Esophagus mucosa (tissue), 1 donor: ENCODE data around the gene ITPR3. TPM values are rescaled to one million over a fixed set of nuclear protein-coding genes. Genes with fewer than 3 reads are reported as not detected.

Source experiments
- ATAC-seq: fragments of 200-7000 bp; cut with Tn5 transposase; one replicate; pipeline ENCODE4 v1.9.1; 2020
- total RNA-seq: library from RNA; stranded (reverse); gene quantifications from one replicate; pipeline ENCODE4 v1.2.4, GENCODE V29; 2023
- donor health status: DM: yes; HTN: yes; CAD: no.

ITPR3 gene
- total RNA-seq, 1 donor from 2014 or later = 23.7 TPM

DNA sequence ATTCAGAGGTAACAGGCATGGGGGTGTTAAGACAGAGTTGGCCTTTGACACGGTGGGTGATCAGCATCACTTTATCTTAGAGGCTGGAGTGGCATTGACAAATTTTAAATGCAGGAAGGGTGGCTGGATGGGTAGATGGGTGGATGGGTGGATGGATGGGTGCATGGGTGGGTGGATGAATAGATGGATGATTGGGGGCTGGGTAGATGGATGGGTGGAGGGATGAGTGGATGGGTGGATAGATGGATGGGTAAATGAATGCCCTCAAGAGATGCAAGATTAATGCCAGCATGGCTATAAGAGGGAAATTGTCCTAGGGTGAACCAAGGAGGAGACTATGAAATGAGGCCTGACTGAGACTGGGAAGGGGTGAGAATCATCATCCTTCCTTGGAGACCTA is 18.4 kb downstream of the ITPR3 start:
- no peak for ATAC-seq

DNA sequence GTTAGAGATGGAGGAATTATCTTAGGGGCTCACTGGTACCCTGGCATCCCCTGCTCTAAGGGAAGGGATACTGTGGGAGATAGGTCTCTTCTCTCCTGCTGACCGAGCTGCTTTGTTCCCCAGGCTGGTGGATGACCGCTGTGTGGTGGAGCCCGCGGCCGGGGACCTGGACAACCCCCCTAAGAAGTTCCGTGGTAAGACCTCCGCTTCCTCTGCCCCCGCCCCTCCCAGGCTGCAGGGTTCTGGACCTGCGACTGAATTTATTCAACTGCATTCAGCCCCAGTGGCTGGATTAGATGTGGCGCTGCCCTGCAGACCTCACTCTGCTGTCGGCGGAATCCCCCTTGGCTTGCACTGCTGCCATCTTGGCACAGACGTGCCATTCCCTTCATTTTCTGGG is 19.2 kb downstream of the ITPR3 start:
- ATAC-seq = no peak

DNA sequence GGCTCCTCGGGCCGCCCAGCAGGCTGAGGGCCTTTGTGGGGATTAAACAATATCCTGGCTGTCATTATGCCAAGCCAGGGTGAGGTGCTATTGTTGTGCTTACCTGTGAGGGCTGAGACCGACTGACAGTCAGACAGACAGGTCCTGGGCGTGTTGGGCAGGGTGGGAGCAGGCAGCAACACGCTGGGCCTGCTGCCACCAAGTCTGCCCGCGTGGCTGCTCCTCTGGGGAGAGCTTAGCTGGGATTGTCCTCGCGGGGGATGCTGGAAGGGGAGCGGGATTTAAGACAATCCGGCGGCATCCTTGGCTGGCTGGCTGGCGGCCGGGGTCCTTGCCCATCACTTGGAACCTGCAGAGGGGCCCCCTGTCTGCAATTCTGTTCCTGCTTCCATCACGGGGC is 20.0 kb downstream of the ITPR3 start:
- peak; percentile 95 for ATAC-seq

DNA sequence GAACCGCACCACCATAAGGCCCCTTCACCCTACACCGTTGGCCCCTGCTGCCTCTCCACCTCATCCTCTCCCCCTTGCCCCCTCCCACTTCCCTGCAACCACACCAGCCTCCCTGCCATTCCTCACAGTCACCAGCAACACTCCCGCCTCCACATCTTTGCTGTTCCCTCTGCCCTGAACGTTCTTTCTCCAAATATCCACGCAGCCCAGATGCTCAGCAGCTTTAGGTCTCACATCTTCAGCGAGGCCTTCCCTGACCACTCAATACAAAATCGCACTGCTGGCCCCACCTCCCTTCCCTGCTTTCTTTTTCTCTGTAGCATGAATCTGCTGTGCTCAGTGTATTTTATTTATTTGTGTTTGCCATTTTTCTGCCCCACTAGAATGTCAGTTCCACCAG is 20.5 kb downstream of the ITPR3 start:
- peak; percentile 7 for ATAC-seq

DNA sequence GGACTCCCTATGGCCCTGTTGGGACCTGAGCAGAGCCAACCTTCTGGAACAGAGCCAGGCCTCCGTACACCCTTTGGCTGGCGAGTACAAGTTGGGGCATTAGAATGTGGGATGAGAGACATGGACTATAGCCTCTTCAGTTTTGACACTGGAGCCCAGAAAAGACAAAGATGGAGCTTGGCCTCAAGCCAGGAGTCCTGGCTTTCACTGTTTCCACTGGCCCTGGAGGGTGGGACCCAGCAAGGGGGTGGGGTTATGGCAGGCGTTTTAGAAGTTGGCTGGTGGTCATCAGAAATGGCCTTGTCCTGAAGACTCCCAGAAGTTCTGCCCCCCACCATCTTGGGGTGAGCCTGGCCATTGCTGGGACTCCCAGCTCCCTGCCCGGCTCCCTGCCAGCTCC is 21.8 kb downstream of the ITPR3 start:
- no peak for ATAC-seq

DNA sequence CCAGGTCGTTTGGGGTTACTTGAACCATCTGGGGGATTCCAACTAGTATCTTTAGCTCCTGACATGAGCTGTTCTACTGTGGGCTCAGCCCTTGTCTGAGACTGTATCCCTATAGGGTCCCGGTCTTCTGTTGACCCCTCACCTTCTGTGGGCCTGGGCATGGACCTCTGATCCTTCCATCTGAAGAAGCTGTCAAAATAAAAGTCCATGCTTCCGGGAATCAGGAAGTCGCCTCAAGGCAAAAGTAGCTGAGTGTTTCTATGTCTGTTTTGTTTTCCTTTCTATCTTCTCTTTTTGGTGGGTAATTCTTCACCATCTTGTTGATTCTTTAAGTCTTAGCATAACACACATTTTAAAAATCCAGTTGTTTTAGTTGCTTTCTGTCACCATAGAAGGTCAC is 30.3 kb downstream of the ITPR3 start:
- no peak for ATAC-seq

DNA sequence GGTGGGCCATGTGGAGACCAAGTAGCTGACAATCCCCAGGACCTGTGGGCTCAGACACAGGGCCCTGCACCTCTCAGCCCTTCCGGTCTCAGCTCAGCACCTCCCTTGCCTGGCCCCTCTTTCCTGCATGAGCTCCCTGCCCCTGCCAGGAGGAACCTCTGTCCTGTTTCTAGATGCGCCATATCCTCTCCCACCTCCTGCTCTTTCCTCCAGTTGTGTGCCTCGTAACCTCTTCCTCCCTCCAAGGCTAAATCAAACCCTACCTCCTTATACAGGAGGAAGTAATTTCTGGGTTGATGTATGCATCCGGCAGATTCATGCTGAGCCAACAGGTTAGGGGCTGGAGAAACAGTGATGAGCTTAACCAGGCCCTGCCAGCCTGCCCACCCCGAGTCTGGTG is 30.9 kb downstream of the ITPR3 start:
- peak; percentile 28 for ATAC-seq

DNA sequence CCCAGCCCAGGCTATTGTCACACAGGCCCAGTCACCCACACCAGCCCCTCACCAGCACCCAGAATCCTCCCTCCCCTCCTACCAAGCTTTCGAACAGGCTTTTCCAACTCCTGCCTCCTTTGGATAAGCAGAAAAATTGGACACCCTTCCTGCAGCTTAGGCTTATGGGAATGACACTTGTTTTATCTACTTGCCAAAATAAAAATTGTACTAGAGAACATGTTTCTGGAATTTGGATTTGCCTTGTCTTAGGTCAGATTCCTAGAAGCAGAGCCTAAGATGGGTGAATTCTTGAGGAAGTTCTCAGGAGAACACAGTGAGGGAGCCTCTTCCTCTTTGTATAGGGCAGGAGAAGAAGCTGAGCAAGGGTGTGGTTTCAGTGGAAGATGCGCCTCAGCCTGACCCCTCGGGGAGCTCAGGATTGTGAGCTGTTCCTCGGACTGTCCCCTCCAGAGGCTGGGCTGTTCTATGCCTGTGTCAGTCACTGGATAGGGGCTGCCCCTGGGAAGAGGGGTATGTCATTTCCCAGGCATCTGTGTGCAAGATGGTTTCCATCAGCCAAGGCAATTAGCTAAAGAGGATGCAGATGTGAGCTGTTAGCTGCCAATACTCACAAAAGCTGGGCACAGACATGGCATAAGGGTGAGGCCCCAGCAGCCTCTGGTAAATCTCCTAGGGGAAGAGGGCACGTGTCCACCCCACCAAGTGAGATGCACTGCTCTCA is 33.9 kb downstream of the ITPR3 start:
- ATAC-seq = no peak

DNA sequence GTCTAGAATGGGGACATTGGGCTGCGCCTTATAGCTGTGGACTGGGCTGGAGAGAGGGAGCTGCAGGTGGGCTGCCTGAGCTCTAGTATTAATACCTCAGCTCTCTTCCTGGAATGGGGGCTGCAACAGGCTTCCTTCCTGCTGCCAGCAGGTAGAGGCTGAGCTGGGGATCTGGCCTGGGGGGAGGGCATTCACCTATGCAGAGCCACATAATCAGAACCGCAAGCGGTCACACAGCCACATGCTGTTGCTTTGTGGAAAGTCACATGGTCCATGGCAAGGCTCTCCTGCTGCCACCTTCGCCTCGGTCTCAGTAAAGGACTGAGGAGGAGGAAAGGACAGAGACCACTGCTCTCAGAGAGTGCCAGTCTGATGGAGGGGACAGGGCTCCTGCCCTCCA is 35.7 kb downstream of the ITPR3 start:
- no peak for ATAC-seq

DNA sequence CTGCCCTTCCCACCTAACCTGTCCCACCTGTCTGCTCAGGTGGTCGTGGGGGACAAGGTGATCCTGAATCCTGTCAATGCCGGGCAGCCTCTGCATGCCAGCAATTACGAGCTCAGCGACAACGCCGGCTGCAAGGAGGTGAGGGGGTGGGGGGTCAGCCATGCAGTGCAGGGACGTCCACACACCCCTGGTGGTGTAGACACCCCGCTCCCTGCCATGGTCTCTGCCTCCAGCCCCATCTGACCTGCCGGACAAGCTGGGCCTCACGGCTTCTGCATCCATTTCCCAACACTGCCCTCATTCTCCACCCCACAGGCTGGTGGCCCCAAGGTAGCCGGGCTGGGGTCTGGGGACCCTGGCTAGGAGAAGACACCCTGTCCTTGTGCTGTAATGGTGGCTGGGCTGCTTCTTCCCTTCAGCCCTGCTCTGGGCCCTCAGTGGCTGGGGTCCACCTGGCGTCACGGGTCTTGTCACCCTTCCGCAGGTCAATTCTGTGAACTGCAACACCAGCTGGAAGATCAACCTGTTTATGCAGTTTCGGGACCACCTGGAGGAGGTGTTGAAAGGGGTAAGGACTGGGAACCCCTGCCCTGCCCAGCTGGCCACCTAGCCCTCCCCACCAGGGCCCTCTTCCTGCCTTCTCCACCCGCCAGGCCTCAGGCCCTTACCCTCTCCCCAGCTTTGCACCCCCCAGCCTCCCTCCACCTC is 38.0 kb downstream of the ITPR3 start:
- ATAC-seq = no peak

DNA sequence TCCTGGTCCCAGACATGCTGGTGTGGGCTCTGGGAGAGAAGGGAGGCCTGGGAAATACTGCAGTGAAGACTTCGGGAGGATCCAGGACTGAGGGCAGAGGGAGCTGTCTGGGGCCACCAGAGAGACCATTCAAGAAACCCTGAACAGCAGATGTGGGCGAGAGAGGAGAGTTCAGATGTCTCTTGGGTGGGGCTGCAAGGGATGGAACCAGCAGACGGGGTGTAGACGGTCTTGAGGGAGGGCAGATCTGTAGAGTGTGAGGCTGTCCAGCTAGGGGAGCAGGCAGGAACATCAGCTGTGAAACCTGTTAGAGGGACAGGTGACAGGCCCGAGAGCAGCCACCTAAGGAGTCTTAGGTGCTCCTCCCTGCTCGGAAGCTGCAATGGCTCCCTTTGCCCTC is 38.9 kb downstream of the ITPR3 start:
- ATAC-seq = no peak

DNA sequence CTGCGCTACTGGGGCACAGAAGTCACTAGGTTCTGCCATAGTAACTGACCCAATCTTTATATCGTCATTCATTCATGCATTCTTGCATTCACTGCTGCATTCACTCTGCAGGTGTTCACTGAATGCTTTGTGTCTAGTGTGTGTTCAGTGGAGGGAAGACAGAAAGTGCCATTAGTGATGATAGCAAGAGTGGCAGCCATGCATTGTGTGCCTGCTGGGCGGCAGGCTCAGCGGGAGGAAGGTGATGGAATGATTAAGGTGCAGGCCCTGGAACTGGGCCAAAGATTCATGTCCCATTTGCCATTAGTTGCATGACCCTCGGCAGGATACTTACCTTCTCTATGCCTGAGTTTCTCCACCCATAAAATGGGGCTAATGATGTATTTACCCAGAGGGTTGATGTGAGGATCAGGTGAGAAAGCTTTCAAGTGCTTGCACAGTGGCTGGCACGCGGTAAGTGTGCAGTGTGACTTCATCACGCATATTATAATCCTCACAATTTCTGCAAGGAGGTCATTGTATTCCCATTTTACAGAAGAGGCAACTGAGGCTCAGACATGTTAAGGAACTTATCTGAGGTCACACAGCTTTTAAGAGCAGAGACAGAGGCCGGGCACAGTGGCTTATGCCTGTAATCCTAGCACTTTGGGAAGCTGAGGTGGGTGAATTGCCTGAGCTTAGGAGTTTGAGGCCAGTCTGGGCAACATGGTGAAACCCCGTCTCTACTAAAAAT is 40.1 kb downstream of the ITPR3 start:
- no peak for ATAC-seq

DNA sequence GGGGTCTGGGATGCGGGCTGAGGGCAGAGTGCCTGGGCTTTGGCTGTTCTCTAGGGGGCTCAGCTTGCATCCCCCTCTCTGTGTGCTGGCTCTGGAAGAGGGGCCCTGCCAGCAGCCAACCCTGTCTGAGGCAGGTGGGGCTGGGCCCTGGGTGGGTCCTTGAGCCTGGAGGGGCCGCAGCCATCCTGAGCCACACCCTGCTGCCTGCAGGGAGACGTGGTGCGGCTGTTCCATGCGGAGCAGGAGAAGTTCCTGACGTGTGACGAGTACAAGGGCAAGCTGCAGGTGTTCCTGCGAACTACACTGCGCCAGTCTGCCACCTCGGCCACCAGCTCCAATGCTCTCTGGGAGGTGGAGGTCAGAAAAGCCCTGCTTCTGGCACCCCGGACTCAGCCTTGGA is 41.2 kb downstream of the ITPR3 start:
- ATAC-seq = no peak

DNA sequence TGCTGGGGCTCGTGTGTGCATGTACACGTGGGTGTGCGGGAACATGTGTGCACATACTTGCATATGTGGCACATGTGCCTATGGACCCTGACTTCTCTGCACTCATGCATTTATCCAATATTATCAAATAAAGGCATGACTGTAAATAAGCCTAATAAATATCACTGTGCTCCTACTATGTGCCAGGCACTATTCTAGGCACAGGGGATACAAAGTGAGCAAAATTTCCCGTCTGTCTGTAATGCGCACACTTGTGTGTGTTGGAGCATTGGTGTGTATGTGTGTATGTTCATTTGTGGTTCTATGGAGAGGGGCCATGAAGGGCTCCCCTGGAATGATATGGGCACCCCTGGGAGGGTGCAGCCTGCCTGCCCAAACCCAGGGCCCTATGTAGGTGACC is 41.9 kb downstream of the ITPR3 start:
- no peak for ATAC-seq

DNA sequence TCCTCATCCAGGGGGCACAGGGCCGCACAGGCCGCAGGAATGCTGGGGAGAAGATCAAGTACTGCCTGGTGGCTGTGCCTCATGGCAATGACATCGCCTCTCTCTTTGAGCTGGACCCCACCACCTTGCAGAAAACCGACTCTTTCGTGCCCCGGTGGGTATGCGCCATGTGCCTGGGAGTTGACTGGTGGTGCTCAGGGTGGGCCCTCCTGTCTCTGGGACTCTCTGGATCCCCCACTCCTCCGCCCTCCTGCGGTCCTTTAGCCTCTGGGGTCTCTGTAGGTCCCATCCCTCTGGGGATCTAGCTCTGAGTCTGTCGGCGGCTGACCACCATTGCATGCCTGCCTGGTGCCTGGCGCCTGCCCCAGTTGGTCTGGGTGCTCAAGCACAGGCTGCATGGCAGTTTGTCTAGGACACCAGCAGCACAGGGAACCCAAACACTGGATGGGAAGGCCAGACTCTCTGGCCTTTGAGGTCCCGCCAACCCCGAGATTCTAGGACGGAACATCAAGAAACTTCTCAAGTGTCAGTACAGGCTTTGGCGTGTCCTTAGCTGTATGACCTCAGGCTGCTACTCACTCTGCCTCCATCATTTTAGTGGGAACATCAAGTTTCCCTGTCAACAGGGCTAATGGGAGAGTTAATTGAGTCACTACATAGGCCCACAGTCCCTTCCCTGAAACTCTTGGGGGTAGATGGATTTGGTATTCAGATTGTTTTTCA is 42.8 kb downstream of the ITPR3 start:
- no peak for ATAC-seq

DNA sequence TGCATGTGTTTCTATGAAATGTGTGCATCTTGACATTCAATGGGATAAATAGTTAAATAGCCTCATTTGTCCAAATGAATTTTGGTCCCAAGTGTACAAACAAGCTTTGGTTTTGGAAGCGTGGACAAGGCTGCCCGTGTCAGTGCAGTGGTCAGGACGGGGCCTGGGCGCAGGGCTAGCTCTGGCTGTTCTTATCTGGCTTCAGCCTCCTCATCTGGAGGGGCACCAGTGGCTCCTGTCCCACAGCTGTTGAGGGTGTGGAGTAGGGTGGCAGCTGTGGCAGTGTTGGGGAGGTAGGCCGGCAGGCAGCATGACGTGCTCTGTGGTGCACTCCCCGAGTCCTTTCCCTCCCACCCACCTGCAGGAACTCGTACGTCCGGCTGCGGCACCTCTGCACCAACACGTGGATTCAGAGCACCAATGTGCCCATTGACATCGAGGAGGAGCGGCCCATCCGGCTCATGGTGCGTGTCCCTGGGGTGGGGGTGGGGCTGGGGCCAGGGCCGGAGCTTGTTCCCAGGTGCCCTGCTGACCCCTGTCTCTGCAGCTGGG is 43.5 kb downstream of the ITPR3 start:
- ATAC-seq = no peak

DNA sequence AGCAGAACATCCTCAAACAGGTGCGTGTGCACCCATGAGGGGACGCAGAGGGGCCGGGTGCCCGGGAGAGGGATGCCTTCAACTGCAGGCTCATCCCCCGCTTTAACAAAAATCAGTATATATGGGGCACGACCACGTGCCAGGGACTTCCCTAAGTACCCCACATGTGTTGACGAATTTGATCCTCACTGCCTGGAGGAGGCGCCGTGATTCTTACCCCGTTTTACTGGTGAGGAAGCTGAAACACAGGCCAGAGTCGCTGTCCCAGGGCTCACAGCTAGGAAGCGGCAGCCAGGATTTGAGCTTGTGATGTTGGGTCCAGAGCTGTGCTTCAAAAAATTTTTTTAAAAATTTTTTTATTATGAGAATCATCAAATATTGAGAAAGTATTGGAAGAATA is 44.8 kb downstream of the ITPR3 start:
- no peak for ATAC-seq

DNA sequence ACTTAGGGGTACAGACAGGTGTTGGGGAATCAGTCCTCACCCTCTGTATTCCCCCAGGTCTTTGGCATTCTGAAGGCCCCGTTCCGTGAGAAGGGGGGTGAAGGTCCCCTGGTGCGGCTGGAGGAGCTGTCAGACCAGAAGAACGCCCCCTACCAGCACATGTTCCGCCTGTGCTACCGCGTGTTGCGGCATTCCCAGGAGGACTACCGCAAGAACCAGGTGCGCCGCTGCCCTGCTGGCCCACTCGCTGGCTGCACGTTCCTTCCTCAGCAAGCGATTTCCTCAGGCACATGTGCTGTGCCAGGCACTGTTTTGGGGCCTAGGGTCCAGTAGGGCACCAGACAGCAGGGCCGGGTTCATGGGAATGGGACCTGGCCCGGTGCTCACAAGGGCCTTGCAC is 46.0 kb downstream of the ITPR3 start:
- ATAC-seq = no peak

DNA sequence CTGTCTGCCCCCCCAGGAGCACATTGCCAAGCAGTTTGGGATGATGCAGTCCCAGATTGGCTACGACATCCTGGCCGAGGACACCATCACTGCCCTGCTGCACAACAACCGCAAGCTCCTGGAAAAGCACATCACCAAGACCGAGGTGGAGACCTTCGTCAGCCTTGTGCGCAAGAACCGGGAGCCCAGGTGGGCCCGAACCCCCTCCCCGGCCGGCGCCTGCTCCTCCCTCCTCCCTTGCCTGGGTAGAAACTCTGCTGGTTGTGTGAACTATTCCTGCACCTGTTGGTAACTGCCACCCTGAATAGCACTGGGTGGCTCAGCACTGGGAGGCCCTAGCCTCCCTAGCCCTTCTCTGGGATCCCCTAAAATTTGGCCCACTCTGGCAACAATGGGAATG is 46.7 kb downstream of the ITPR3 start:
- no peak for ATAC-seq

DNA sequence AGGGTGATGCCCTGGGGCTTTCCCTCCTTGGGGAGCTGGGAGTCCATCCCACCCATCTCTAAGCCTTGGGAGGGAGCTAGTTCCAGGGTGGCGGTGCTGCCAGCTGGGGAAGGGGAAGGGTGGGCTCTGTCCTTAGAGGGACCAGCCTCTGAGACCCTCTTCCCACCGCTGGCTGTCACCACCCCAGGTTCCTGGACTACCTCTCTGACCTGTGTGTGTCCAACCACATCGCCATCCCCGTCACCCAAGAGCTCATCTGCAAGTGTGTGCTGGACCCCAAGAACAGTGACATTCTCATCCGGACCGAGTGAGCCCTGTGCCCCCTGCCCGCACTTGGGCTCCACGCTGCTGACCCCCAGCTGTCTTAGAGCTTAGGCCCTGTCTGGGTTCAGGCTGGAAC is 47.2 kb downstream of the ITPR3 start:
- ATAC-seq = no peak

DNA sequence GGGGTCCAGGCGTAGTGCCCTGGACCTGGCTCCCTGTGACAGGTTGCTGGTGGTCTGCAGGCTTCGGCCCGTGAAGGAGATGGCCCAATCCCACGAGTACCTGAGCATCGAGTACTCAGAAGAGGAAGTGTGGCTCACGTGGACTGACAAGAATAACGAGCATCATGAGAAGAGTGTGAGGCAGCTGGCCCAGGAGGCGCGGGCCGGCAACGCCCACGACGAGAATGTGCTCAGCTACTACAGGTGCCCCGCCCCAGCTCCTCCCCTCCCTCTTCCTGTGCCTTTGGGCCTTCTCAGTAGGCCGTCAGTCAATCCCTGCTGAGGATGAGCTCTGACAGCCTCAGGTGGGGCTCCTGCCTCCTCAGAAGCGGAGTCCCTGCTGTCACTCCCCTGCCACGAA is 47.8 kb downstream of the ITPR3 start:
- ATAC-seq = peak; percentile 91

DNA sequence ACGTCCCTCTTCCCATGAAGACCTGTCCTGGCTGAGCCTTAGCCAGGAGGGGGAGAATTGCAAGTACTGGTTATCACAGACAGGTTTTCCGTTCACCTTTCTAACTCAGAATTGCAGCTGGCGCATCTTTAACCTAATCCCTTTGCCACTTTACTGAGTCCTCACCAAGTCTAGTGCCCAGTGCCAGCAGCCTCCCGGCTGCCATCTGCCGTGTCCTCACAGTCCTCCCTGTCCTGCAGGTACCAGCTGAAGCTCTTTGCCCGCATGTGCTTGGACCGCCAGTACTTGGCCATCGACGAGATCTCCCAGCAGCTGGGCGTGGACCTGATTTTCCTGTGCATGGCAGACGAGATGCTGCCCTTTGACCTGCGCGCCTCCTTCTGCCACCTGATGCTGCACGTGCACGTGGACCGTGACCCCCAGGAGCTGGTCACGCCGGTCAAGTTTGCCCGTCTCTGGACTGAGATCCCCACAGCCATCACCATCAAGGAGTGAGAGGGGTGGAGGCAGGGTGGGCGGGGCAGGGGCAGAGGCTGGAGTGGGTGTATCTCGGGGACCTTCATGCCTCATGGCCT is 49.1 kb downstream of the ITPR3 start:
- peak; percentile 24 for ATAC-seq
